HG03097 (cell line): ENCODE measurements around the gene NGF.
"Not testable (repeated sequence)": the region's sequence is repeated elsewhere in the genome, so short reads cannot be mapped to it uniquely, and the experiment has no call there.

Experiments
- ATAC-seq: cut with Tn5 transposase; IDR thresholded peaks from one replicate; pipeline ENCODE4 v1.9.1; 2021; ENCODE audit not compliant: unreplicated experiment, low FRiP score

The NGF gene

DNA sequence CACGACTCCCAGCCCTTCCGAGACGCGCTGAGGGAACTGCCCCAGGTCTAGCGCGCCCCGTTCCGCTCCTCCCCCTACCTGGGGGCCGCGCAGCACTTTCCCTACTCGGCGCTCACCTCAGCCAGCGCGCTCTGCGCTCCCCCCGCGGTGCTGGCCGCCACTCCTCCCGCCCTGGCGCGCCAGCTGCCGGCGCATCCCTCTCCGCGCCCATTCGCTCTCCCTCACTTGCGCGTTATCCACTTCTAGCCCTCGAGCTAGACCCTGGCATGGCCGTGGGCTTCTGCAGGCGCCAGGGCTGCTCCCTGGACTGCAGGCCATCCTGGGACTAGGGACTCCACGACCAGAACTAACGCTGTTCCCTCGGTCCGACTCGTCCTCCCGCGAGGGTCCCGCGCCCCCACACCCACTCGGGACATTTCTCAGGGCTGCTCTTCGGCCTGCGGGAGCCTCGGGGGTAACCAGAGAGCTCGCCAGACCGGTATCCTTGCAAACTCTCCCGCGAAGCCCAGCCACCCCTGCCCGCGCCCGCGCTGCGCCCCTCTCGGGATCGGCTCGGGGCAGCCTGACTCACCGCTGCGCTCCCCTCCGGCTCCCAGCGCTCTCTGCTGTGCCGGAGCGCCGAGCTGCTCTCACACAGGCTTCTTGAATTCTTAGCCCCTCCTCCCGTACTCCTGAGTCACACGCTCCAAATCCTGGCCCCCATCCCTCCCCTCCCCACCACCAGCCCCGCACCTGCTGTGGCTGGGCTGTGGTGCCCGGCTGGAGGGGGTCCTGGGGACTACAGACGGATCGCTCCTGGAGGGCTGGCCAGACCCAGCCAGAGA is at the start of gene NGF:
Gene NGF (minus strand): TSS at position 617 of the 824 bp plus-strand sequence. CDS start 51,454 bp downstream, outside the sequence.
- no peak for ATAC-seq

DNA sequence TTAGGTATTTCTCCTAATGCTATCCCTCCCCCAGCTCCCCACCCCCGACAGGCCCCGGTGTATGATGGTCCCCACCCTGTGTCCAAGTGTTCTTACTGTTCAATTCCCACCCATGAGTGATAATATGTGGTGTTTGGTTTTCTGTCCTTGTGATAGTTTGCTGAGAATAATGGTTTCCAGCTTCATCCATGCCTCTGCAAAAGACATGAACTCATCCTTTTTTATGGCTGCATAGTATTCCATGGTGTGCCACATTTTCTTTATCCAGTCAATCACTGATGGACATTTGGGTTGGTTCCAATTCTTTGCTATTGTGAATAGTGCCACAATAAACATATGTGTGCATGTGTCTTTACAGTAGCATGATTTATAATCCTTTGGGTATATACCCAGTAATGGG is 45.4 kb upstream of the NGF start:
- ATAC-seq = not testable (repeated sequence)

DNA sequence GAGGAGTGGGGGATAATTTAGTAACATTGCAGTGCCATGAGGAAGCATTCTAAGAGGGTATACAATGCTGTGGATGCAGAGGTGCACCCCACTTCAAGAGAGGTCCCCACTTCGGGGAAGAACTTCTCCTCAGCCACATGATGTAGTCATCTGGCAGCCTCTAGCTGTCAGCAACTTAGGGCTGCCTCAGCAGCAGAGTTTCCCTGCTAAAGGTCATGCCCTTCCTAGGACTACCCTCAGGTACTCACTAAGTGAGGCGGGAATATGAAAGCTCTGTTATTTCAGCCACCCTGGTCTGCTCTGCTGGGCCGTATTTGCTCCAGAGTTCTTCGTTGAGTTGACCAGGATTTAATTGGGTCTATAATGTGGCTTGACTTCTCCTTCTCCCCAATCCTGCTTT is 41.9 kb upstream of the NGF start:
- no peak for ATAC-seq

DNA sequence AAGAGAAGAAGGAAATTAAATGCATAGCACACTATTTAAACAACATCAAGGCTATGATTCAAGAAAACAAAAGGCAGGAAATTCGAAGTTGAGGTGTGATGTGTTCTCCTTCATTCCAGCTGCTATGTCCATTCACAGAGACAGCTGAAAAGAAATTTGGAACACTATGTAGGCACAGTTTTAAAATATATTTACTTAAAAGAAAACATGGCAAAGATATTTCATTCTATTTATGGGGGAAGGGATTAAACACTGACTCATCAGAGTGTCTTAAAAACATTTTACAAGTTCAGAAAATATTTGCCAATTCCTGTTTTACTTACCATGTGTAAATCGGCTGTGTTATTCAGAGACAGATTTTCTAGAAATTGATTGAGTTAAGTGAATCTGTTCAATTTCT is 39.4 kb upstream of the NGF start:
- no peak for ATAC-seq

DNA sequence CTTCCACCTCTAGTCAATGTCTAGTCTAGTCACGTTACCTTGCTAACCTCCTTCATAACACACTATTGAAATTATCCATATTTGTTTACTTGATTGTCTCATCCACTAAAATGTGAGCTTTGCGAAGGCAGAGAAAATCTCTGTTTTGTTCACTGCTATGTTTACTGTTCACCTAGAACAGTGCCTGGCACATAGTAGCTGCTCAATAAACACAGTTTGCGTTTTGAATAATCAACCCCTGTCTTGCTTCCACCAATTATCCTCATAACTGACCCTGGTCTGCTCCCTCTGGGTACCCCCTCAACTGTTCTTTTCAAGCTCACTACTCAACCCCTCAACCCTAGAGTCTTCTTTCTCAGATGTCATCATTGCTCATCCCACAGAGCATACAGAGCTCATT is 36.5 kb upstream of the NGF start:
- ATAC-seq = no peak

GRCh38 chr1:115373305-115373704 is 35.3 kb upstream of the NGF start:
- no peak for ATAC-seq

GRCh38 chr1:115365738-115366137 is 27.7 kb upstream of the NGF start:
- ATAC-seq = no peak

DNA sequence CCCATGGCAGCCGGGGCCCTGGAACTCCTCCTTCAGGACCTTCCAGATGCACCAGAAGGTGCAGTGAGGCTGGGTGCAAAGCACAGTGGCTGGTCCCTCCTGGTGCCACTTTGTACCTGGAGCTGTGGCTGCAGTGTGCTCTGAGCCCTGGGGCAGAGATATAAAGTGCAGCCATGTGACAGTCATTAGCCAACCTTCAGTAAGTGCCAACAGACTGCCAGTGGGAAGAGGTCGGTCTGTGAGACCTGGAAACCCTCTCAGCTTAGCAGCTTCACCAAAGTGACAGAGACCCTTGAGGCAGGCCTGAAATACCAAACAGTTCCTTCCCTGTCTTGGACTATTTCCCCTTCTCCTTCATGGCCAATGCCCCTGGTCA is 26.7 kb upstream of the NGF start:
- ATAC-seq = no peak

DNA sequence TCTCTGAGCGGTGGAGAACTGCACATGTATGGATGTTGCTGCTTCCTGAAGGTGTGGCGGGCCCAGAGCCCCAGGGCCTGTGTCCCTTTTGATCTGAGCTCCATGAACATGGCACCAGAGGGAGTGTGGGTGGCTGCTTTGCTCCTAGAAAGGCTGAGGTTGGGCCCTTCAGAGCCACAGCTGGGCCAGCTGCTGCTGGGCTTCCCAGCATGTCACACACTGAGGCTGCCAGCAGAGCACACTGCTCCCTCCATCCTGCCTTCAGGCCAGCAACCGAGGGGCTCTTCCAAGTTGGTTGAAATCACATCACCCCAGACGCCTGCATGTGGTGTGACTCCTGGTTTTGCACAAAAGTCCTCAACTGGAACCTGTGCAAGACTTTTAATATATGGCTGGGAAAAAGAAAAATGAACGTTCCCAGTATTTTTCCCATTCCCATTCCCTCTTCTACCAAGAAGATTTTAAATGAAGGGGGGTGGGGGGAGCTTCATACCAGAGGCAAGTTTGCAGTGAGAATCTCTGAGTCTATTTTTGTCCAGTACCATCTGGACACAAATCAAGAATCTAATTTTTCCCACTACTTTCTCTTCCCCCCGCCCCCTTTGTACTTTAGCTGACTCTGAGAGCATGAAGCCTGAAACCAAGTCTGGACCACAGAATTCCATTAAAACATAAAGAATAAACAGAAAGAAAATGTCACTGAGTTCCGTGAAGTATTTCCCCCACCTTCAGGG is 26.2 kb upstream of the NGF start:
- ATAC-seq = no peak

DNA sequence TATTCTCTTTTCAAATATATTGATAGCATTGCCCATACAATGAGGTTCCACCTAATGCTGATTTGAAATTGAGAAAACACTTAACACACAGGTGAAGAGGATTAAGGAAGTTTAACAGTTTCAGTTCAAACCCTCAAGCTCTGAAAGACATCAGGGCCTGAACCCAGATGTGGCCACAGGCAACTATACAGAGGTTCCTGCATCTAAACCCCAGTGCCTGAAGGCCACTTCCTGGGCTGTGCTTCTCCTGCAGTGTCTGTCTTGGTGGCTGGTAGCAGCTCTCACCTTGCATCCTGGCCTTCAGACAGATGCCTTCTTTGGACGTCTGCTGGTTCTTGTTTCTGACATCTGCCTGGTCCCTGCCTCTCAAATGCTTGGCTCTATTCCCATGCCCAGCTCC is 25.1 kb upstream of the NGF start:
- ATAC-seq = no peak

GRCh38 chr1:115360505-115361129 is 22.6 kb upstream of the NGF start:
- not testable (repeated sequence) for ATAC-seq

DNA sequence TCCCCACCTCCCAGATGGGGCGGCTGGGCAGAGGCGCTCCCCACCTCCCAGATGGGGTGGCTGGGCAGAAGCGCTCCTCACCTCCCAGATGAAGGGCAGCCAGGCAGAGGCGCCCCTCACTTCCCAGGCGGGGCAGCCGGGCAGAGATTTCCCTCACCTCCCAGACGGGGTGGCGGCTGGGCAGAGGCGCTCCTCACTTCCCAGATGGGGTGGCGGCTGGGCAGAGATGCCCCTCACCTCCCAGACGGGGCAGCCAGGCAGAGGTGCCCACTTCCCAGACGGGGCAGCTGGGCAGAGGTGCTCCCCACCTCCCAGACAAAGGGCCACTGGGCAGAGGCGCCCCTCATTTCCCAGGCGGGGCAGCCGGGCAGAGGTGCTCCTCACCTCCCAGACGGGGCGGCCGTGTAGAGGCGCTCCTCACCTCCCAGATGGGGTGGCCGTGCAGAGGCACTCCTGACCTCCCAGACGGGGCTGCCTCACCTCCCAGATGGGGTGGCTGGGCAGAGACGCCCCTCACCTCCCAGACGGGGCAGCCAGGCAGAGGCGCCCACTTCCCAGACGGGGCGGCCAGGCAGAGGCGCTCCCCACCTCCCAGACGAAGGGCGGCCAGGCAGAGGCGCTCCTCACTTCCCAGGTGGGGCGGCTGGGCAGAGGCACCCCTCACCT is 21.9 kb upstream of the NGF start:
- not testable (repeated sequence) for ATAC-seq

- ATAC-seq = no peak
Measured at GRCh38 chr1:115356356-115356755, 18.3 kb upstream of the NGF start.

GRCh38 chr1:115355069-115355468 is 17.0 kb upstream of the NGF start:
- ATAC-seq = no peak

DNA sequence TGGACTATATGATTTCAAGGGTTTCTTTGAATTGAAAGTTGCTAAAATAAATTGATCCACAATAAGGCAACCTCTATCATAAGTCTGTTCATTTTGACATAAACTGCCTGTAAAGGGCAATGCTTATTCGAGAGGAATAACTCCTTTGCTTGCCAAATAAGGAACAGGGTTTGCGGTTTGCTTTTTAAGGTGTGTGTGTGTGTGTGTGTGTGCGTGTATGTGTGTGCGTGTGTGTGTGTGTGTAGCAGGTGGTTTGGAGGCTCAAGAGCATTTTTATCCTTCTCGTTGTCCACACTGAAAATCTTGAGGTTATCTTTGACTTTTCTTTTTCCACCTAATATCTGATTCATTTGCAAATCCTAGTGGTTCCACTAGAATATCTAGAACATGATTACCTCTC is 13.1 kb upstream of the NGF start:
- ATAC-seq = no peak

- ATAC-seq = no peak
Measured at GRCh38 chr1:115348636-115349035, 10.6 kb upstream of the NGF start.

- no peak for ATAC-seq
Measured at GRCh38 chr1:115347282-115347681, 9.2 kb upstream of the NGF start.

DNA sequence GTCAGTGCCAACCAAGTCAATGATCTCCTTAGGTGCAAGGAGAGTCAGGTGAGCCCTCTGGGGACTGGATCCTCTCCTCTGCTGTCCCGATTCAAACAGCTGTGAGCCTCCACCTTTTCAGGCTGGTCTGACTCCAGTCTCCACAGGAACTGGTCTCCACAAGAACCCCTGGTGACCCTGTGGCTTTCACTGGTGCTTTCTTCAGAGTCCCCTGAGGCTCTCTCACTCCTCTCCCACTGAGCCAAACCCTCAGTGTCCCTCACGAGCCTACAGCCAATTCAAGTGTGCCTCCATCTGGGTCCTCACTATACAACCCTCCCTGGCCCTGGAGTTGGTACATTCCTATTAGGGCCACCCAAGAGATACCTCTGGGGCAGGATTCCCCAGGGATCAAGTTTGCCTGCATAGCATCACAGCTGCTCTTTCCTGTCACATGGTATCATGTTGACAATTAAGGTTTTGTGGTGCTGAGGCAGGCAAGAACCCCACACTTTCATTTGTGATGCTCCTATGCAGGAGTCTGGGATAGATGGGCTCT is 5.2 kb upstream of the NGF start:
- no peak for ATAC-seq

- ATAC-seq = no peak
Measured at GRCh38 chr1:115341948-115342347, 3.9 kb upstream of the NGF start.

DNA sequence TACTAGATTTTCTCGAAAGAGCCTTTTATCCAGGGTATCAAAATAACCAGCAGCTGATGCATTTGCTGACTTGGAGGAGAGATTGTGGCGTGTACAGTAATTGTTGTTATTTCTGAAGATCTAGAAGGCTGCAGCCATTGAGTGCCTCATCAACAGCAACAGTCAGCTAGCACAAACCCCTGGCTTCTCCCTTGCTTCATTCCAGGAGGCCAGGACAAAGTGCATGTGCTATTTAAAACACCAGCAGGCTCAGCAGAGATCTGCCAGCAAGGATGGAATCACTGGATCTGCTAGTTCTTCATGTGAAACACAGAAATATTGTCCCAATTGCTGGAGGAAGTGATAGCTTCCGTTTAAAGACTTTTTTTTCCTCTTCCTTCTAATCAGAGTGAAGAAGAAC is 2.8 kb upstream of the NGF start:
- ATAC-seq = no peak

- ATAC-seq = no peak
Measured at GRCh38 chr1:115338457-115338820, 390 bp upstream of the NGF start.
